Stimulated activated CD4-positive, alpha-beta T cell treated with anti-CD3 and anti-CD28 coated beads, Interleukin-1b, Interleukin-23, amount 100 ng/mL, for 4 hours (primary cell): Measurements from ENCODE around the gene SLITRK5.
A peak's percentile ranks its signal among the peaks of the same experiment; 100 is the strongest.

Experiments
- DNase-seq, 2 donors: peaks; one replicate each; pipeline ENCODE4 v3.0.0-alpha.2; 2020; ENCODE audit warnings: low read depth in 2 of 2

The SLITRK5 gene, protein sequence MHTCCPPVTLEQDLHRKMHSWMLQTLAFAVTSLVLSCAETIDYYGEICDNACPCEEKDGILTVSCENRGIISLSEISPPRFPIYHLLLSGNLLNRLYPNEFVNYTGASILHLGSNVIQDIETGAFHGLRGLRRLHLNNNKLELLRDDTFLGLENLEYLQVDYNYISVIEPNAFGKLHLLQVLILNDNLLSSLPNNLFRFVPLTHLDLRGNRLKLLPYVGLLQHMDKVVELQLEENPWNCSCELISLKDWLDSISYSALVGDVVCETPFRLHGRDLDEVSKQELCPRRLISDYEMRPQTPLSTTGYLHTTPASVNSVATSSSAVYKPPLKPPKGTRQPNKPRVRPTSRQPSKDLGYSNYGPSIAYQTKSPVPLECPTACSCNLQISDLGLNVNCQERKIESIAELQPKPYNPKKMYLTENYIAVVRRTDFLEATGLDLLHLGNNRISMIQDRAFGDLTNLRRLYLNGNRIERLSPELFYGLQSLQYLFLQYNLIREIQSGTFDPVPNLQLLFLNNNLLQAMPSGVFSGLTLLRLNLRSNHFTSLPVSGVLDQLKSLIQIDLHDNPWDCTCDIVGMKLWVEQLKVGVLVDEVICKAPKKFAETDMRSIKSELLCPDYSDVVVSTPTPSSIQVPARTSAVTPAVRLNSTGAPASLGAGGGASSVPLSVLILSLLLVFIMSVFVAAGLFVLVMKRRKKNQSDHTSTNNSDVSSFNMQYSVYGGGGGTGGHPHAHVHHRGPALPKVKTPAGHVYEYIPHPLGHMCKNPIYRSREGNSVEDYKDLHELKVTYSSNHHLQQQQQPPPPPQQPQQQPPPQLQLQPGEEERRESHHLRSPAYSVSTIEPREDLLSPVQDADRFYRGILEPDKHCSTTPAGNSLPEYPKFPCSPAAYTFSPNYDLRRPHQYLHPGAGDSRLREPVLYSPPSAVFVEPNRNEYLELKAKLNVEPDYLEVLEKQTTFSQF

GRCh38 chr13:87671031-87671752 is at the start of gene SLITRK5:
Gene SLITRK5 (plus strand): TSS chr13:87671371. CDS start chr13:87675389, 4,018 bp downstream.
- DNase-seq, result peak; percentile 51 to 58

DNA sequence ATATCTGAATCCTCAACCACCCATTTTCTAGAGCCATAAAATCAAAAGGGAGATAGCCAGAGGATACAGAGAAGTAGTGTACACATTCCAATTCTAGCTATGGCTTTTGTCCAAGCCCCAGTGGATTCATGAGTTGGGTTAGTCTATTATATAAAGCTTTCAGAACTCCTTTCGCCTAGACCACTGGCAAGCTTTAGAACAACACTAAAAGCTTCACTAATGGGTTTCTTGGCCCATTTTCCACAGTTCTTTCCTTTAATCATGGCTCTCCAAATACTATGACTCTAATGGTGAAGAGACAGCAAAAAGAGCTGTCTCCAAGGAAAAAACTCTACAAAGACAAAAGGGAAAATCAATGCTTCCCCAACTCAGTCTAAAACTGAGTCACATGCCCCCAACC is 48.2 kb upstream of the SLITRK5 start:
- no peak for DNase-seq

- DNase-seq, result no peak
These were observed 14.9 kb upstream of the SLITRK5 start for GRCh38 chr13:87656306-87656705.

DNA sequence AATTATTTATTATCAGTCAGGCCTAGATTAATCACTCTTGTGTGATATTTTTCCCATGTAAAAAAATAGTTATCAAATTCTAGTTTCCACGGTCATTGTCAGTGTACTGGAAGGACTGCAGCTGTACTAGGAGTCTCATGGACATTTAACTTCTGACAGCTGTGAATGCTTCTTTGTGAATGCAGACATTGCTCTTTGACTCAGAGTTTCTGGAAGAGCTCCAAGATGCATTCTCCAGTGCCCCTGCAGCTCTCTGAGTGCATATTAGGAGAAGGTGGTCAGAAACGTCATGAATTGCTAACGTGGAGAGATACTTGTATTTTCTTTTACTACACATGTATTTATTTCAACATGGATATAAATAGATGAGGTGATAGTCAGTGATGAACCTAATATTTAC is 9.7 kb upstream of the SLITRK5 start:
- no peak for DNase-seq

DNA sequence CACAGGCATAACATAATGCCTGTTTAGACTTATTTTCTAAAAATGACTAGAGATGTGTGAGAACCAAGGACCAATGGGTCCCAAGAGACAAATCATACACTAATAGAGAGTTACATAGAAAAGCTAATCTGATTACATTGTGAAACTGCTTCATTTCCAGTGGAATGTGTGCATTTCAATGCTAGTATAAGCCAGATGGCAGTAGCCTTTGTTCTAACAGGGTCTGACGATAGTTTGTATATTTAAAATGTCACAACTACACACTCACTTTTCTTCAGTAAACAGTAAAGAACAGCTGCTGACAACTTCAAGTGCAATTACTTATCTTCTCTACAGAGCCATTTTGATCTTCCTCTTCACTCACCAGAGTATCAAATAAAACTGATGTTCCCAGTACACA is 4.3 kb upstream of the SLITRK5 start:
- no peak for DNase-seq

GRCh38 chr13:87667686-87668085 is 3.5 kb upstream of the SLITRK5 start:
- no peak for DNase-seq

GRCh38 chr13:87669379-87669978 is 1.7 kb upstream of the SLITRK5 start:
- no peak for DNase-seq

- DNase-seq, result no peak
These were observed 808 bp downstream of the SLITRK5 start for GRCh38 chr13:87671753-87672605.

- no peak for DNase-seq
These were observed 3.1 kb downstream of the SLITRK5 start for GRCh38 chr13:87674247-87674738.

DNA sequence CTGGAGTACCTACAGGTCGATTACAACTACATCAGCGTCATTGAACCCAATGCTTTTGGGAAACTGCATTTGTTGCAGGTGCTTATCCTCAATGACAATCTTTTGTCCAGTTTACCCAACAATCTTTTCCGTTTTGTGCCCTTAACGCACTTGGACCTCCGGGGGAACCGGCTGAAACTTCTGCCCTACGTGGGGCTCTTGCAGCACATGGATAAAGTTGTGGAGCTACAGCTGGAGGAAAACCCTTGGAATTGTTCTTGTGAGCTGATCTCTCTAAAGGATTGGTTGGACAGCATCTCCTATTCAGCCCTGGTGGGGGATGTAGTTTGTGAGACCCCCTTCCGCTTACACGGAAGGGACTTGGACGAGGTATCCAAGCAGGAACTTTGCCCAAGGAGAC is 4.7 kb downstream of the SLITRK5 start:
- no peak for DNase-seq

GRCh38 chr13:87676254-87677042 is 5.3 kb downstream of the SLITRK5 start:
- no peak for DNase-seq

DNA sequence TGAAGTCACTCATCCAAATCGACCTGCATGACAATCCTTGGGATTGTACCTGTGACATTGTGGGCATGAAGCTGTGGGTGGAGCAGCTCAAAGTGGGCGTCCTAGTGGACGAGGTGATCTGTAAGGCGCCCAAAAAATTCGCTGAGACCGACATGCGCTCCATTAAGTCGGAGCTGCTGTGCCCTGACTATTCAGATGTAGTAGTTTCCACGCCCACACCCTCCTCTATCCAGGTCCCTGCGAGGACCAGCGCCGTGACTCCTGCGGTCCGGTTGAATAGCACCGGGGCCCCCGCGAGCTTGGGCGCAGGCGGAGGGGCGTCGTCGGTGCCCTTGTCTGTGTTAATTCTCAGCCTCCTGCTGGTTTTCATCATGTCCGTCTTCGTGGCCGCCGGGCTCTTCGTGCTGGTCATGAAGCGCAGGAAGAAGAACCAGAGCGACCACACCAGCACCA is 5.9 kb downstream of the SLITRK5 start:
- DNase-seq, result no peak

- DNase-seq, result peak in 1 of 2 donors; percentile 17
These were observed 6.6 kb downstream of the SLITRK5 start for GRCh38 chr13:87677496-87678371.

DNA sequence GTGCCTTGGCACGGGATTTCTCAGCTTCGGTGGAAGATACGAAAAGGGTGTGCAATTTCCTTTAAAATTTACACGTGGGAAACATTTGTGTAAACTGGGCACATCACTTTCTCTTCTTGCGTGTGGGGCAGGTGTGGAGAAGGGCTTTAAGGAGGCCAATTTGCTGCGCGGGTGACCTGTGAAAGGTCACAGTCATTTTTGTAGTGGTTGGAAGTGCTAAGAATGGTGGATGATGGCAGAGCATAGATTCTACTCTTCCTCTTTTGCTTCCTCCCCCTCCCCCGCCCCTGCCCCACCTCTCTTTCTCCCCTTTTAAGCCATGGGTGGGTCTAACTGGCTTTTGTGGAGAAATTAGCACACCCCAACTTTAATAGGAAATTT is 7.2 kb downstream of the SLITRK5 start:
- DNase-seq, result no peak

GRCh38 chr13:87680298-87680697 is 9.1 kb downstream of the SLITRK5 start:
- no peak for DNase-seq

- no peak for DNase-seq
These were observed 13.9 kb downstream of the SLITRK5 start for GRCh38 chr13:87684850-87685742.

DNA sequence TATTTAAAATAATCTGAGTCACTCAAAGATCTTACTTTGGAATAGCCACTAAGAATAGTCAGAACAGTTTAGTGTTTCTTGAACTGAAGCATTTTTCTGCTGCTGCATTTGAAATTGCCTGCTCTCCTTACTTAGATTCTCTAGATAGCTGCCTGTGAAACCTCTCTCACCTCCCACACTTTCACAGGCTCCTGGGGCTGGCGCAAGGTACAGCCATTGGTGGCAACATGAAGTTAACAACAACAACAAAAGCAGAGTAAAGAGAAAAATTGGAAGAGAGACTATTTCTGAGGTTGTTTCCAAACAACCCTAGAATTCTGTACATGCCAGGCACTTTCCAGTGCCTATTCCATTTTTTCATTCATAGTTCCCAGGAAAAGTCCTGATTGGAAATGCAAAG is 25.3 kb downstream of the SLITRK5 start:
- no peak for DNase-seq

GRCh38 chr13:87698268-87698667 is 27.1 kb downstream of the SLITRK5 start:
- no peak for DNase-seq
